Measurements from ENCODE around the gene ENTPD8. TPM values are rescaled to one million over a fixed set of nuclear protein-coding genes. Genes with fewer than 3 reads are reported as not detected.
A peak's percentile ranks its signal among the peaks of the same experiment; 100 is the strongest.
"Not testable (repeated sequence)": the region's sequence is repeated elsewhere in the genome, so short reads cannot be mapped to it uniquely, and the experiment has no call there.

ENTPD8 gene
- total and polyA plus RNA-seq, 3 experiments from 2014 or later = not detected

- no peak overlapping the region for H3K27ac Mint-ChIP-seq
- peak overlapping the region in 1 of 7 donors; percentile 34 for H3K4me3 Mint-ChIP-seq
- peaks cover 2 to 14% (median 5%) of the 10 kb centered on the region in 3 donors for H3K4me1 Mint-ChIP-seq
- POLR2A ChIA-PET = interaction anchor here (0.7 kb wide), 1 partner anchor 137 kb away, joined by 3 read pairs; no protein-coding TSS in a partner anchor
- CTCF ChIA-PET = no interaction called here
- no peak for DNase-seq
- H3K4me3 ChIP-seq (ENCODE audit: low read length) = no peak overlapping the region
- H3K9me3 ChIP-seq (ENCODE audit: low read length) = no peaks in the 10 kb centered on the region
- H3K4me1 ChIP-seq (ENCODE audit: insufficient read depth, low read length) = peaks cover 9% of the 10 kb centered on the region
- H3K36me3 Mint-ChIP-seq = peaks cover 0 to 6% (median 4%) of the 10 kb centered on the region in 3 donors
- no peaks in the 10 kb centered on the region for H3K27me3 Mint-ChIP-seq
- no peaks in the 10 kb centered on the region for H3K36me3 ChIP-seq (ENCODE audit: insufficient read depth, low read length)
- no peak overlapping the region for H3K27ac ChIP-seq (ENCODE audit: low read depth, low read length)
- H3K9me3 Mint-ChIP-seq = no peaks in the 10 kb centered on the region
- no peaks in the 10 kb centered on the region for H3K27me3 ChIP-seq (ENCODE audit: insufficient read depth, low read length, poor library complexity, severe bottlenecking)
These were observed 25.7 kb downstream of the ENTPD8 start for GRCh38 chr9:137415451-137415850.

DNA sequence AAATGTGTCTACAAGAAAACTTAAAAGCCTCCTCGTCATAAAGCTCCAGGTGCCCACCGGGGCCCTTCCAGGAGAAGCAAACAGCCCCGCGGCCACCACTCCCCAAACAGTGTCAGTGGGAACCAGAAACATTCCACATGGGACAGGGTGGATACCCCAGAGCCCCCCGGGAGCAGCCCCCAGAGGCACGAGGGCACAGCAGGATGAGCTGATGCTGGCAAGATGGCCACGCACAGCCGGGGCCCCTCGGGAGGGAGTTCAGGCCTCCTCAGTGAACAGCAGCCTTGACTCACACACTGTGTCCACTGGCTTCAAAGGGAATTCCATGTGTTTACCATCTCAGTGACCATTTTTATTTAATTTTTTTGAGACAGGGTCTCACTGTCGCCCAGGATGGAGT is 28.7 kb downstream of the ENTPD8 start:
- no peak for DNase-seq
- peaks cover 0 to 6% (median 2%) of the 10 kb centered on the region in 3 donors for H3K36me3 Mint-ChIP-seq
- CTCF ChIA-PET = no interaction called here
- H3K9me3 Mint-ChIP-seq = no peaks in the 10 kb centered on the region
- peaks cover 4 to 16% (median 6%) of the 10 kb centered on the region in 3 donors for H3K4me1 Mint-ChIP-seq
- Histone ChIP-seq H3K9me3 (ENCODE audit: low read length) (no peaks in the 10 kb centered on the region), H3K4me1 (ENCODE audit: insufficient read depth, low read length) (peaks cover 9% of the 10 kb centered on the region), H3K4me3 (ENCODE audit: low read length) (no peak overlapping the region), H3K36me3 (ENCODE audit: insufficient read depth, low read length) (no peaks in the 10 kb centered on the region), H3K27ac (ENCODE audit: low read depth, low read length) (peak overlapping the region; percentile 20), H3K27me3 (ENCODE audit: insufficient read depth, low read length, poor library complexity, severe bottlenecking) (no peaks in the 10 kb centered on the region)
- POLR2A ChIA-PET = interaction anchor here (0.7 kb wide), 1 partner anchor 172 kb away, joined by 3 read pairs; the partner anchor contains the start of gene TUBB4B
- no peaks in the 10 kb centered on the region for H3K27me3 Mint-ChIP-seq
- H3K4me3 Mint-ChIP-seq = peak overlapping the region in 1 of 7 donors; percentile 75
- H3K27ac Mint-ChIP-seq = no peak overlapping the region

GRCh38 chr9:137411645-137412380 is 29.3 kb downstream of the ENTPD8 start:
- H3K9me3 ChIP-seq (ENCODE audit: low read length) = no peaks in the 10 kb centered on the region
- H3K27me3 ChIP-seq (ENCODE audit: insufficient read depth, low read length, poor library complexity, severe bottlenecking) = no peaks in the 10 kb centered on the region
- Mint-ChIP-seq H3K36me3 (peaks cover 0 to 6% (median 2%) of the 10 kb centered on the region in 3 donors), H3K27ac (no peak overlapping the region), H3K27me3 (no peaks in the 10 kb centered on the region), H3K4me3 (no peak overlapping the region), H3K4me1 (peaks cover 4 to 16% (median 6%) of the 10 kb centered on the region in 3 donors), H3K9me3 (no peaks in the 10 kb centered on the region)
- ChIA-PET CTCF (no interaction called here), POLR2A (interaction anchor here (0.7 kb wide), 1 partner anchor 171 kb away, joined by 3 read pairs; the partner anchor contains the start of gene TUBB4B)
- H3K27ac ChIP-seq (ENCODE audit: low read depth, low read length) = no peak overlapping the region
- DNase-seq = no peak
- H3K36me3 ChIP-seq (ENCODE audit: insufficient read depth, low read length) = no peaks in the 10 kb centered on the region
- no peak overlapping the region for H3K4me3 ChIP-seq (ENCODE audit: low read length)
- H3K4me1 ChIP-seq (ENCODE audit: insufficient read depth, low read length) = peaks cover 14% of the 10 kb centered on the region

DNA sequence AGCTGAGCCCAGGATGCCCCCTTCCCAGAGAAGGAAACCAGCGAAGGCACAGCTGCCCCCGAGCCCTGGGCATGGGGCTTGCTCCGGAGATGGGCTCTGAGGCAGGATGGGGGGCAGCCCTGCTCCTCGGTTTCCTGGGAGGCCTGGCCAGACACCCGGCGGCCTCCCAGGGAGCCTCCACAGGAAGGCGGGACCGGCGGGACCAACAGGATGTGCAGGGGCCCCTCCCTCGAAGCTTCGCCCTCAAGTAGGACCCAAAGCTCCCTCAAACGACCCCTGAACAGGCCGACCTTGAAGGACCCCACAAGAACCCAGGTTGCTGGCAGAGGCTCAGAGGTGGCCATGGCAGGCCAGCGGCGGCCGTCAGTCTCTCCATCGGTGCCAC is 29.9 kb downstream of the ENTPD8 start:
- POLR2A ChIA-PET = no interaction called here
- no peaks in the 10 kb centered on the region for H3K36me3 ChIP-seq (ENCODE audit: insufficient read depth, low read length)
- peaks cover 15% of the 10 kb centered on the region for H3K4me1 ChIP-seq (ENCODE audit: insufficient read depth, low read length)
- Mint-ChIP-seq H3K27me3 (no peaks in the 10 kb centered on the region), H3K4me1 (peaks cover 4 to 19% (median 6%) of the 10 kb centered on the region in 3 donors), H3K36me3 (peaks cover 0 to 6% (median 2%) of the 10 kb centered on the region in 3 donors), H3K27ac (no peak overlapping the region), H3K9me3 (no peaks in the 10 kb centered on the region), H3K4me3 (no peak overlapping the region)
- DNase-seq = no peak
- H3K9me3 ChIP-seq (ENCODE audit: low read length) = no peaks in the 10 kb centered on the region
- H3K4me3 ChIP-seq (ENCODE audit: low read length) = no peak overlapping the region
- CTCF ChIA-PET = no interaction called here
- no peaks in the 10 kb centered on the region for H3K27me3 ChIP-seq (ENCODE audit: insufficient read depth, low read length, poor library complexity, severe bottlenecking)
- no peak overlapping the region for H3K27ac ChIP-seq (ENCODE audit: low read depth, low read length)

- H3K4me1 ChIP-seq (ENCODE audit: insufficient read depth, low read length) = peaks cover 15% of the 10 kb centered on the region
These were observed 30.3 kb downstream of the ENTPD8 start for GRCh38 chr9:137410891-137411249.

GRCh38 chr9:137410236-137410890 is 30.8 kb downstream of the ENTPD8 start:
- DNase-seq; H3K4me3 Mint-ChIP-seq; H3K36me3 ChIP-seq (ENCODE audit: insufficient read depth, low read length); H3K9me3 Mint-ChIP-seq; H3K4me3 ChIP-seq (ENCODE audit: low read length); H3K27me3 Mint-ChIP-seq; POLR2A ChIA-PET; H3K9me3 ChIP-seq (ENCODE audit: low read length); H3K36me3 Mint-ChIP-seq; H3K27ac ChIP-seq (ENCODE audit: low read depth, low read length); H3K27me3 ChIP-seq (ENCODE audit: insufficient read depth, low read length, poor library complexity, severe bottlenecking): not testable (repeated sequence)
- H3K4me1 Mint-ChIP-seq = peaks cover 4 to 19% (median 8%) of the 10 kb centered on the region in 3 donors
- H3K4me1 ChIP-seq (ENCODE audit: insufficient read depth, low read length) = peaks cover 15% of the 10 kb centered on the region
- peak overlapping the region in 1 of 8 donors; percentile 37 for H3K27ac Mint-ChIP-seq
- CTCF ChIA-PET = interaction anchor here (2.5 kb wide), 1 partner anchor 12 kb away, joined by 6 read pairs; the partner anchor contains the start of gene EXD3

More at GRCh38 chr9:137410891-137411249, 30.3 kb downstream of the ENTPD8 start:
- CTCF ChIA-PET = interaction anchor here (2.5 kb wide), 1 partner anchor 12 kb away, joined by 6 read pairs; the partner anchor contains the start of gene EXD3
- no peak for DNase-seq
- POLR2A ChIA-PET = no interaction called here
- Histone ChIP-seq H3K4me3 (ENCODE audit: low read length) (no peak overlapping the region), H3K27me3 (ENCODE audit: insufficient read depth, low read length, poor library complexity, severe bottlenecking) (no peaks in the 10 kb centered on the region), H3K9me3 (ENCODE audit: low read length) (no peaks in the 10 kb centered on the region), H3K27ac (ENCODE audit: low read depth, low read length) (no peak overlapping the region), H3K36me3 (ENCODE audit: insufficient read depth, low read length) (no peaks in the 10 kb centered on the region)
- no peak overlapping the region for H3K4me3 Mint-ChIP-seq
- peaks cover 4 to 19% (median 8%) of the 10 kb centered on the region in 3 donors for H3K4me1 Mint-ChIP-seq
- H3K9me3 Mint-ChIP-seq = no peaks in the 10 kb centered on the region
- H3K36me3 Mint-ChIP-seq = peaks cover 0 to 6% (median 2%) of the 10 kb centered on the region in 3 donors
- H3K27me3 Mint-ChIP-seq = peaks cover 0 to 2% of the 10 kb centered on the region in 2 donors
- H3K27ac Mint-ChIP-seq = no peak overlapping the region

DNA sequence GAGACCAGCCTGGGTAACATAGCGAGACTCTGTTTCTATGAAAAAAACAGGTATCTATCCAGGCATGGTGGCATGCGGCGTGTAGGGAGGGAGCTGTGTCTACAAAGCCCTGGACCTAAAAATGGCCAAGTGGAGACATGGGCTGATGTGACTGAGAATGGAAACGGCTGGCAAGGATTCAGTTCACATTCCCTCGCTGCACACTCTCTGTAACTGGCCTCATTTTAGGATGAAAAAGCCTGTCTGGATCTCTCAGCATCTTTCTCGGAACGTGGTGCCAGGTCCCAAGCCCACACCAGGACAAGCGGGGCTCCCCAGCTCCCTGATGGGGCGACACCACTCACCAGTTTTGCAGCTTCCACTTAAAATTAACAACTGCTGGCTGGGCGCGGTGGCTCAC is 31.6 kb downstream of the ENTPD8 start:
- Mint-ChIP-seq H3K27ac (peak overlapping the region in 1 of 8 donors; percentile 51), H3K9me3 (no peaks in the 10 kb centered on the region), H3K4me1 (peaks cover 4 to 17% (median 6%) of the 10 kb centered on the region in 3 donors), H3K4me3 (peak overlapping the region in 1 of 7 donors; percentile 20), H3K27me3 (peaks cover 0 to 2% of the 10 kb centered on the region in 2 donors), H3K36me3 (peaks cover 0 to 6% (median under 1%) of the 10 kb centered on the region in 3 donors)
- H3K9me3 ChIP-seq (ENCODE audit: low read length) = no peaks in the 10 kb centered on the region
- H3K36me3 ChIP-seq (ENCODE audit: insufficient read depth, low read length) = no peaks in the 10 kb centered on the region
- no peak overlapping the region for H3K27ac ChIP-seq (ENCODE audit: low read depth, low read length)
- no peak overlapping the region for H3K4me3 ChIP-seq (ENCODE audit: low read length)
- no peaks in the 10 kb centered on the region for H3K27me3 ChIP-seq (ENCODE audit: insufficient read depth, low read length, poor library complexity, severe bottlenecking)
- peaks cover 15% of the 10 kb centered on the region for H3K4me1 ChIP-seq (ENCODE audit: insufficient read depth, low read length)
- ChIA-PET CTCF (interaction anchor here (1.5 to 2.5 kb wide), 2 partner anchors 9 to 13 kb away, joined by 3 to 6 read pairs; partner anchors contain the start of gene EXD3), POLR2A (no interaction called here)
- DNase-seq = no peak
